ENCODE results near the gene NFKB1. TPM values are rescaled to one million over a fixed set of nuclear protein-coding genes. Genes with fewer than 3 reads are reported as not detected.
"Not testable (repeated sequence)": the region's sequence is repeated elsewhere in the genome, so short reads cannot be mapped to it uniquely, and the experiment has no call there.

Gene NFKB1
- total and polyA plus RNA-seq, 5 experiments from 2014 or later: 27.5 to 101 (median 82.2) TPM

- peaks cover 8 to 55% (median 45%) of the 10 kb centered on the region in 4 donors for H3K4me1 Mint-ChIP-seq
- peak overlapping the region in 7 of 10 donors; percentile 7 to 75 (median 58) for H3K27ac Mint-ChIP-seq
- H3K4me3 Mint-ChIP-seq: peak overlapping the region in 1 of 10 donors; percentile 20
- POLR2A ChIA-PET: interaction anchor here (0.8 to 1.3 kb wide), 3 partner anchors 8 to 207 kb away, joined by 3 read pairs; partner anchors contain the start of gene UBE2D3
- H3K27me3 Mint-ChIP-seq, DNase-seq, H3K9me3 Mint-ChIP-seq: not testable (repeated sequence)
- peaks cover 11 to 22% (median 20%) of the 10 kb centered on the region in 3 donors for H3K36me3 Mint-ChIP-seq
- ATAC-seq: peak in 1 of 2 donors; percentile 26
Observed at GRCh38 chr4:102619776-102620631, 118.8 kb downstream of the NFKB1 start.

- peak overlapping the region in 9 of 10 donors; percentile 31 to 77 (median 58) for H3K27ac Mint-ChIP-seq
- H3K9me3 Mint-ChIP-seq: no peaks in the 10 kb centered on the region
- peak in 1 of 10 donors; percentile 38 for DNase-seq
- peak; percentile 44 to 55 for ATAC-seq
- POLR2A ChIA-PET: interaction anchor here (1.3 kb wide), 1 partner anchor 206 kb away, joined by 3 read pairs; the partner anchor contains the start of gene UBE2D3
- peak overlapping the region in 1 of 10 donors; percentile 20 for H3K4me3 Mint-ChIP-seq
- H3K4me1 Mint-ChIP-seq: peaks cover 10 to 56% (median 45%) of the 10 kb centered on the region in 4 donors
- no peaks in the 10 kb centered on the region for H3K27me3 Mint-ChIP-seq
- peaks cover 9 to 14% (median 14%) of the 10 kb centered on the region in 3 donors for H3K36me3 Mint-ChIP-seq
Observed at GRCh38 chr4:102620697-102621497, 119.7 kb downstream of the NFKB1 start.

GRCh38 chr4:102623622-102624021 lies 122.5 kb downstream of the NFKB1 start:
- no peak overlapping the region for H3K4me3 Mint-ChIP-seq
- H3K4me1 Mint-ChIP-seq: peaks cover 16 to 63% (median 56%) of the 10 kb centered on the region in 4 donors
- H3K27me3 Mint-ChIP-seq: no peaks in the 10 kb centered on the region
- H3K9me3 Mint-ChIP-seq: no peaks in the 10 kb centered on the region
- DNase-seq: no peak
- ATAC-seq: no peak
- POLR2A ChIA-PET: interaction anchor here (1.1 kb wide), 1 partner anchor 123 kb away, joined by 3 read pairs; no protein-coding TSS in a partner anchor
- H3K27ac Mint-ChIP-seq: peak overlapping the region in 5 of 10 donors; percentile 22 to 85 (median 53)
- H3K36me3 Mint-ChIP-seq: peaks cover 0 to 1% (median 0%) of the 10 kb centered on the region in 3 donors

- Mint-ChIP-seq H3K9me3 (no peaks in the 10 kb centered on the region), H3K27me3 (no peaks in the 10 kb centered on the region), H3K36me3 (no peaks in the 10 kb centered on the region), H3K4me1 (peaks cover 19 to 65% (median 61%) of the 10 kb centered on the region in 4 donors), H3K27ac (peak overlapping the region in 9 of 10 donors; percentile 2 to 97 (median 58)), H3K4me3 (peak overlapping the region in 1 of 10 donors; percentile 97)
- no peak for DNase-seq
- POLR2A ChIA-PET: interaction anchor here (1.1 to 1.4 kb wide), 2 partner anchors 11 to 124 kb away, joined by 3 to 4 read pairs; no protein-coding TSS in a partner anchor
- no peak for ATAC-seq
Observed at GRCh38 chr4:102624505-102624904, 123.3 kb downstream of the NFKB1 start.

- no peaks in the 10 kb centered on the region for H3K9me3 Mint-ChIP-seq
- H3K4me3 Mint-ChIP-seq: peak overlapping the region; percentile 4 to 97 (median 67)
- POLR2A ChIA-PET: interaction anchor here (1.4 kb wide), 2 partner anchors 12 to 120 kb away, joined by 3 to 4 read pairs; no protein-coding TSS in a partner anchor
- peak overlapping the region; percentile 58 to 97 (median 85) for H3K27ac Mint-ChIP-seq
- H3K27me3 Mint-ChIP-seq: no peaks in the 10 kb centered on the region
- ATAC-seq (peak; percentile 80 to 92), DNase-seq (peak; percentile 30 to 86 (median 65))
- H3K36me3 Mint-ChIP-seq: no peaks in the 10 kb centered on the region
- H3K4me1 Mint-ChIP-seq: peaks cover 26 to 69% (median 67%) of the 10 kb centered on the region in 4 donors
Observed at GRCh38 chr4:102625232-102625930, 124.2 kb downstream of the NFKB1 start.

- Mint-ChIP-seq H3K9me3 (no peaks in the 10 kb centered on the region), H3K4me1 (peaks cover 31 to 76% (median 75%) of the 10 kb centered on the region in 4 donors), H3K27ac (peak overlapping the region in 8 of 10 donors; percentile 46 to 98 (median 87)), H3K4me3 (peak overlapping the region in 5 of 10 donors; percentile 20 to 75 (median 52)), H3K36me3 (peaks cover 0 to 8% (median 8%) of the 10 kb centered on the region in 3 donors), H3K27me3 (no peaks in the 10 kb centered on the region)
- POLR2A ChIA-PET: interaction anchor here (0.7 to 1.8 kb wide), 6 partner anchors 9 to 200 kb away, joined by 3 to 9 read pairs (median 3); partner anchors contain the start of gene UBE2D3
- no peak for DNase-seq
- ATAC-seq: peak in 1 of 2 donors; percentile 13
Observed at GRCh38 chr4:102627831-102628523, 126.8 kb downstream of the NFKB1 start.

GRCh38 chr4:102629673-102630072 lies 128.5 kb downstream of the NFKB1 start:
- peak overlapping the region; percentile 42 to 98 (median 94) for H3K27ac Mint-ChIP-seq
- peak overlapping the region in 7 of 10 donors; percentile 21 to 89 (median 72) for H3K4me3 Mint-ChIP-seq
- H3K36me3 Mint-ChIP-seq: peaks cover 0 to 11% (median 10%) of the 10 kb centered on the region in 3 donors
- no peaks in the 10 kb centered on the region for H3K9me3 Mint-ChIP-seq
- no peak for ATAC-seq
- no peak for DNase-seq
- H3K27me3 Mint-ChIP-seq: no peaks in the 10 kb centered on the region
- H3K4me1 Mint-ChIP-seq: peaks cover 29 to 72% (median 66%) of the 10 kb centered on the region in 4 donors
- POLR2A ChIA-PET: interaction anchor here (1.0 to 2.7 kb wide), 6 partner anchors 17 to 284 kb away, joined by 3 to 30 read pairs (median 6); partner anchors contain the start of genes CISD2, SLC39A8 and UBE2D3

GRCh38 chr4:102631616-102632015 lies 130.5 kb downstream of the NFKB1 start:
- Mint-ChIP-seq H3K4me3 (peak overlapping the region in 7 of 10 donors; percentile 7 to 72 (median 39)), H3K4me1 (peaks cover 24 to 63% (median 58%) of the 10 kb centered on the region in 4 donors), H3K27me3 (no peaks in the 10 kb centered on the region), H3K27ac (peak overlapping the region; percentile 74 to 98 (median 96)), H3K9me3 (no peaks in the 10 kb centered on the region), H3K36me3 (peaks cover 0 to 19% (median 18%) of the 10 kb centered on the region in 3 donors)
- ATAC-seq (no peak), DNase-seq (no peak)
- POLR2A ChIA-PET: interaction anchor here (0.5 to 2.7 kb wide), 4 partner anchors 19 to 196 kb away, joined by 3 to 30 read pairs (median 8); partner anchors contain the start of gene UBE2D3

- DNase-seq (no peak), ATAC-seq (no peak)
- POLR2A ChIA-PET: interaction anchor here (2.6 kb wide), 1 partner anchor 195 kb away, joined by 30 read pairs; the partner anchor contains the start of gene UBE2D3
- Mint-ChIP-seq H3K27me3 (no peaks in the 10 kb centered on the region), H3K4me1 (peaks cover 22 to 57% (median 51%) of the 10 kb centered on the region in 4 donors), H3K4me3 (peak overlapping the region in 2 of 10 donors; percentile 60 to 72), H3K36me3 (peaks cover 0 to 25% (median 24%) of the 10 kb centered on the region in 3 donors), H3K27ac (peak overlapping the region; percentile 74 to 98 (median 96)), H3K9me3 (no peaks in the 10 kb centered on the region)
Observed at GRCh38 chr4:102632241-102633065, 131.3 kb downstream of the NFKB1 start.

GRCh38 chr4:102633100-102633499 lies 131.9 kb downstream of the NFKB1 start:
- POLR2A ChIA-PET: no interaction called here
- Mint-ChIP-seq H3K36me3 (peaks cover 0 to 31% (median 30%) of the 10 kb centered on the region in 3 donors), H3K27me3 (peaks cover 0 to 2% (median 0%) of the 10 kb centered on the region in 5 donors), H3K27ac (peak overlapping the region in 8 of 10 donors; percentile 19 to 98 (median 65)), H3K4me3 (no peak overlapping the region), H3K9me3 (no peaks in the 10 kb centered on the region), H3K4me1 (peaks cover 20 to 52% (median 48%) of the 10 kb centered on the region in 4 donors)
- ATAC-seq: no peak
- no peak for DNase-seq
